ENCODE measurements around the gene RGS3.

- no peak for TF ChIP-seq POLR2AphosphoS5 (IDR thresholded peaks at IDR 0.05; ENCODE audit: low read depth)
- TF ChIP-seq CTCF (IDR thresholded peaks at IDR 0.05; ENCODE audit: insufficient read depth, low read length) = no peak
Measured at GRCh38 chr9:113596616-113597320, 133.2 kb downstream of the RGS3 start.
